K562 (cell line): ENCODE data around the gene PAQR4. TPM values are rescaled to one million over a fixed set of nuclear protein-coding genes. Genes with fewer than 3 reads are reported as not detected.

ENCODE experiments used
- ATAC-seq: fragments of 200-7000 bp; cut with Tn5 transposase; 3 replicates; pipeline ENCODE4 v1.9.1; 2020; ENCODE audit warnings: moderate library complexity
- BruUV-seq: library from RNA; stranded (reverse); fragments of 400-500 nt; replicated peaks from 2 replicates; lab custom pipeline; 2021; lab: Mats Ljungman, UMichigan
- CTCF ChIA-PET: fragments of 300-600 bp; formaldehyde crosslinking; extraction: SDS; loops from one replicate; lab custom pipeline; 2021; ENCODE audit warnings: low intra/inter-chr PET ratio; lab: Yijun Ruan, JAX
- POLR2A ChIA-PET: fragments of 300-600, 350-650 bp; sonication (Branson Sonifier 250); formaldehyde crosslinking; extraction: SDS; loops from one replicate; lab custom pipeline; 2021; ENCODE audit warnings: antibody characterized with exemption, inconsistent platforms; lab: Yijun Ruan, JAX
- DNase-seq, 4 experiments: peaks; one replicate each; pipeline versions ENCODE4 v3.0.0 to v3.0.0-alpha.2; 2011 to 2018; ENCODE audit warnings: low spot score in 3 of 4, mixed read lengths in 3 of 4; ENCODE audit errors: extremely low read depth in 1 of 4
- FAIRE-seq: peaks from 2 replicates; lab custom pipeline; 2011; peaks lifted over from hg19 to GRCh38; lab: Jason Lieb, UNC
- H2AFZ ChIP-seq: 2 replicates; pipeline ENCODE4 v1.6.0; 2011; ENCODE audit warnings: low read depth, low read length, control low read depth, inconsistent platforms
- H3K27ac ChIP-seq: fragments of 200-600 bp; 3 replicates; pipeline ENCODE4 v1.8.0; 2011; ENCODE audit warnings: low read depth, mild to moderate bottlenecking, control low read depth, inconsistent platforms, low read length, moderate library complexity, mixed read lengths; ENCODE audit errors: extremely low read depth
- H3K27me3 ChIP-seq, 2 experiments: fragments of 300-600 bp in 1 of 2; 2 replicates in 1 of 2; 3 replicates in 1 of 2; pipeline versions ENCODE4 v1.6.0 to v1.8.0; 2011; ENCODE audit warnings: inconsistent platforms in 2 of 2, low read length in 2 of 2, mild to moderate bottlenecking in 1 of 2, mixed read lengths in 1 of 2, moderate library complexity in 1 of 2; ENCODE audit not compliant: control insufficient read depth in 2 of 2, insufficient read depth in 2 of 2
- H3K36me3 ChIP-seq: fragments of 300-600 bp; 3 replicates; pipeline ENCODE4 v1.8.0; 2011; ENCODE audit warnings: mild to moderate bottlenecking, low read length, inconsistent platforms; ENCODE audit not compliant: control insufficient read depth, insufficient read depth
- H3K4me1 ChIP-seq, 2 experiments: fragments of 200-600 bp in 1 of 2; replicated peaks in 1 of 2; 2 replicates in 1 of 2; 3 replicates in 1 of 2; pipeline versions ENCODE4 v1.5.1 to v1.8.0; 2011; ENCODE audit warnings: inconsistent platforms in 2 of 2, low read length in 2 of 2, mild to moderate bottlenecking in 1 of 2, mixed read lengths in 1 of 2, moderate library complexity in 1 of 2; ENCODE audit not compliant: control insufficient read depth in 2 of 2, insufficient read depth in 2 of 2
- H3K4me2 ChIP-seq: 2 replicates; pipeline ENCODE4 v1.6.1; 2011; ENCODE audit warnings: low read length, control low read depth, inconsistent platforms, mixed read lengths; ENCODE audit not compliant: insufficient read depth
- H3K4me3 ChIP-seq: fragments of 200-600 bp; sonication (generic), shearing (Covaris generic); 2 replicates; pipeline ENCODE4 v1.5.1; 2016; ENCODE audit warnings: control low read depth, inconsistent platforms
- H3K79me2 ChIP-seq: fragments of 200-600 bp; 3 replicates; pipeline ENCODE4 v1.8.0; 2011; ENCODE audit warnings: low read length, inconsistent platforms; ENCODE audit not compliant: control insufficient read depth, insufficient read depth
- H3K9ac ChIP-seq, 2 experiments: 2 replicates each; pipeline versions ENCODE4 v1.6.0 to v1.6.1; 2011; ENCODE audit warnings: low read depth in 2 of 2, low read length in 2 of 2, control low read depth in 1 of 2, inconsistent platforms in 1 of 2, mild to moderate bottlenecking in 1 of 2, mixed read lengths in 1 of 2; ENCODE audit not compliant: insufficient read depth in 1 of 2
- H3K9me1 ChIP-seq: one replicate; pipeline ENCODE4 v1.6.0; 2011; ENCODE audit warnings: inconsistent platforms, mild to moderate bottlenecking, low read length, moderate library complexity; ENCODE audit not compliant: control insufficient read depth, insufficient read depth
- H3K9me3 ChIP-seq: replicated peaks from 2 replicates; pipeline ENCODE4 v1.5.1; 2011; ENCODE audit warnings: low read depth, low read length, inconsistent platforms; ENCODE audit not compliant: control insufficient read depth, insufficient read depth
- H4K20me1 ChIP-seq: replicated peaks from 2 replicates; pipeline ENCODE4 v1.6.1; 2011; ENCODE audit warnings: low read length, inconsistent platforms, mixed read lengths; ENCODE audit not compliant: control insufficient read depth, insufficient read depth
- ASH1L ChIP-seq: fragments of 450-650 bp; IDR thresholded peaks from 2 replicates; pipeline ENCODE4 v1.6.1; 2018; ENCODE audit warnings: borderline replicate concordance, mild to moderate bottlenecking, low read depth; ENCODE audit not compliant: partially characterized antibody
- C11orf30 ChIP-seq: fragments of 450-650 bp; IDR thresholded peaks from 2 replicates; pipeline ENCODE4 v1.6.1; 2016; ENCODE audit warnings: low read depth, mild to moderate bottlenecking
- COPS2 ChIP-seq: fragments of 450-650 bp; conservative IDR thresholded peaks from 2 replicates; pipeline ENCODE4 v1.6.1; 2016; ENCODE audit warnings: mild to moderate bottlenecking, moderate library complexity
- ELF1 ChIP-seq: fragments of 200-800 bp; sonication (Bioruptor generic); IDR thresholded peaks from 2 replicates; pipeline ENCODE4 v1.6.1; 2016; ENCODE audit warnings: missing genetic modification characterization, missing compliant biosample characterization
- FOXK2 ChIP-seq, 2 experiments: fragments of 450-650 bp; IDR thresholded peaks in 1 of 2; conservative IDR thresholded peaks in 1 of 2; 2 replicates each; pipeline ENCODE4 v1.6.1; 2016; ENCODE audit warnings: low read depth in 2 of 2, mild to moderate bottlenecking in 1 of 2
- IRF2 ChIP-seq: sonication (generic); formaldehyde crosslinking; IDR thresholded peaks from 2 replicates; pipeline ENCODE4 v1.8.1; 2022; ENCODE audit warnings: mild to moderate bottlenecking, missing genetic modification reagents
- MAFG ChIP-seq: fragments of 450-650 bp; conservative IDR thresholded peaks from 2 replicates; pipeline ENCODE4 v1.6.1; 2016; ENCODE audit warnings: missing genetic modification characterization, missing compliant biosample characterization
- MAFK ChIP-seq: IDR thresholded peaks from 2 replicates; pipeline ENCODE4 v1.6.1; 2011; ENCODE audit warnings: low read length, improper control_type of control experiment
- MEF2D ChIP-seq: conservative IDR thresholded peaks from 2 replicates; pipeline ENCODE4 v1.6.1; 2016; ENCODE audit warnings: low read depth, missing genetic modification characterization, missing compliant biosample characterization
- NFRKB ChIP-seq: fragments of 450-650 bp; IDR thresholded peaks from 2 replicates; pipeline ENCODE4 v1.6.1; 2016; ENCODE audit warnings: low read depth
- SRF ChIP-seq, 2 experiments: fragments of 250-450, 450-650 bp in 1 of 2; sonication (Bioruptor Pico) in 1 of 2; sonication (generic) in 1 of 2; formaldehyde crosslinking; IDR thresholded peaks; 2 replicates each; pipeline versions ENCODE4 v1.5.0 to v1.5.1; 2020 to 2022; ENCODE audit warnings: mild to moderate bottlenecking in 1 of 2, missing genetic modification reagents in 1 of 2
- TAL1 ChIP-seq: fragments of 450-650 bp; IDR thresholded peaks from 2 replicates; pipeline ENCODE4 v1.6.1; 2016; ENCODE audit warnings: mild to moderate bottlenecking
- TGIF2 ChIP-seq: sonication (generic); formaldehyde crosslinking; IDR thresholded peaks from 2 replicates; pipeline ENCODE4 v1.8.1; 2022; ENCODE audit warnings: mild to moderate bottlenecking, missing genetic modification reagents, moderate library complexity
- ZNF316 ChIP-seq: fragments of 450-650 bp; IDR thresholded peaks from 2 replicates; pipeline ENCODE4 v1.6.1; 2016
- ZNF445 ChIP-seq: fragments of 250-450 bp; sonication (Bioruptor Pico); IDR thresholded peaks from 2 replicates; pipeline ENCODE4 v1.4.0; 2020; ENCODE audit warnings: low read depth, mild to moderate bottlenecking, moderate library complexity
- ZNF551 ChIP-seq: fragments of 250-450 bp; sonication (Bioruptor Pico); IDR thresholded peaks from 2 replicates; pipeline ENCODE4 v1.5.0; 2021; ENCODE audit warnings: mild to moderate bottlenecking, moderate library complexity
- WGBS: fragments of 100-300 bp; shearing (Covaris generic); methylation state at CpG from one replicate; pipeline ENCODE4 v1.1.6; 2016; ENCODE audit warnings: low coverage, mixed read lengths; ENCODE audit not compliant: insufficient coverage; ENCODE audit errors: missing lambda C conversion rate; 5-methylcytosine and 5-hydroxymethylcytosine counted together
- in situ Hi-C: fragments of 300-500 bp; cut with MboI; formaldehyde crosslinking; loops from 4 replicates; pipeline ENCODE4 v1.15.0; 2018; ENCODE audit warnings: inconsistent platforms, mixed read lengths
- intact Hi-C: fragments of 100-400 bp; cut with micrococcal nuclease; formaldehyde crosslinking; loops from 2 replicates; pipeline ENCODE4 v1.14.2; 2022
- polyA plus RNA-seq, 8 experiments: library from polyadenylated mRNA; depleted of rRNA in 4 of 8; stranded (reverse) in 5 of 8; unstranded in 3 of 8; fragments of >200 nt; fragmentation: Nextera tagmentation in 2 of 8; fragmentation: Illumina TruSeq in 1 of 8; extraction: Ambion mirVana in 2 of 8; extraction: Trizol in 1 of 8; gene quantifications; 2 replicates each; pipeline versions ENCODE4 v1.2.1 to v1.2.3, GENCODE V29; 2011 to 2014; ENCODE audit warnings: inconsistent platforms in 1 of 8, missing spikeins in 1 of 8
- total RNA-seq, 7 experiments: library from RNA; depleted of rRNA in 6 of 7; stranded (reverse); fragments of >200 nt in 6 of 7; fragmentation: Illumina TruSeq in 2 of 7; extraction: Trizol in 2 of 7; gene quantifications; 2 replicates each; pipeline versions ENCODE4 v1.2.1 to v1.2.3, GENCODE V29; 2011 to 2021; ENCODE audit warnings: low replicate concordance in 1 of 7

Gene PAQR4
- total and polyA plus RNA-seq, 9 of the 15 experiments (the other 6 are each of a cell fraction or from before 2014, with no cell fraction given): 0.62 to 40.4 (median 19.5) TPM

DNA sequence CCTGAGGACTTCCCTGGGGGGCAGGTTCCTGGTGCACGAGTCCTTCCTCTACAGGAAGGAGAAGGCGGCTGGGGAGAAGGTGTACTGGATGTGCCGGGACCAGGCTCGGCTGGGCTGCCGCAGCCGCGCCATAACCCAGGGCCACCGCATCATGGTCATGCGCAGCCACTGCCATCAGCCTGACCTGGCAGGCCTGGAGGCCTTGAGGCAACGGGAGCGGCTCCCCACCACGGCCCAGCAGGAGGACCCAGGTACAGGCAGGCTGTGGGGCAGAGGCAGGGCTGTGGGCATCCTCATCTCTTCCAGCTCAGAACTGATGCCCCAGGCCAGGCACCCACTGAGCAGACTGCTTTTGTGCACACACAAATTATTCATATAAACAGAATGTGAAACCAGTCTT is 30.9 kb upstream of the PAQR4 start (continued):
- no peak for TF ChIP-seq ZNF445 (CRISPR knock-in tag)
- no peak for TF ChIP-seq NFRKB
- no peak for TF ChIP-seq MEF2D (tag)
- TF ChIP-seq COPS2: no peak
- TF ChIP-seq IRF2 (CRISPR knock-in tag): no peak
- no peak for TF ChIP-seq TGIF2 (CRISPR knock-in tag)
- TF ChIP-seq ELF1 (tag): no peak
- TF ChIP-seq FOXK2 (conservative IDR thresholded peaks at IDR 0.05 in 1 of 2, IDR thresholded peaks at IDR 0.05 in 1 of 2; ENCODE audit: low read depth in 2 of 2): no peak
- no peak for TF ChIP-seq ASH1L

DNA sequence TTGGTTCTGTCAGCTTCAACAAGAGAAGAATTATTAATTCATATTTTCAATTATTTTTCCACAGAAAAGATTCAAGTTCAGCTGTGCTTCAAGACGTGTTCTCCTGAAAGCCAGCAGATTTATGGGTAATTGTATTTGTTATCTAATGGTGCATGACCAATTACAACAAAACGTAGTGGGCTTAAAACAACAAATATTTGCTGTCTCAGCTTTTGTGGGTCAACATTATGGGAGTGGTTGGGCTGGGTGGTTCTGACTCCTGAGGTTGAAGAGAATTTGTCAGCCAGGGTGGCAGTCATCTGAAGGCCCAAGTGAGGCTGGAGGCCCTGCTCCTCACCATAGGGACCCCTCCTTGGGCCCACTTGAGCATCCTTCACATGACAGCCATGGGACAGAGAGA is 29.2 kb upstream of the PAQR4 start:
- TF ChIP-seq C11orf30 (peak; percentile 69), ZNF551 (CRISPR knock-in tag) (no peak), MAFK (peak; percentile 35; the same call in 1 of the 2 replicates), ZNF316 (peak; percentile 83), MAFG (tag) (peak; percentile 52), TAL1 (no peak), SRF (CRISPR knock-in tag; IDR thresholded peaks at IDR 0.05) (no peak)
- in situ Hi-C loops: no loop called here

More for the DNA sequence above, 29.2 kb upstream of the PAQR4 start:
- H3K4me3 ChIP-seq: no peak overlapping the region
- H2AFZ ChIP-seq: no peak overlapping the region
- no peak overlapping the region for H3K4me2 ChIP-seq
- POLR2A ChIA-PET: interaction anchor here (0.6 to 1.5 kb wide), 8 partner anchors 8 to 189 kb away, joined by 3 to 5 read pairs (median 3); partner anchors contain the start of gene KREMEN2
- H3K27me3 ChIP-seq: no peaks in the 10 kb centered on the region
- no peaks in the 10 kb centered on the region for H3K9me3 ChIP-seq
- intact Hi-C loops: no loop called here
- BruUV-seq: no TSS peak
- H3K9me1 ChIP-seq: no peaks in the 10 kb centered on the region
- no peak for FAIRE-seq
- H3K79me2 ChIP-seq: no peaks in the 10 kb centered on the region
- H3K9ac ChIP-seq: peak overlapping the region in 1 of 2 experiments; percentile 52; a peak in 1 of 4 replicates
- H4K20me1 ChIP-seq: no peaks in the 10 kb centered on the region
- no peak for DNase-seq
- peaks cover 50% of the 10 kb centered on the region; the same call in 2 of the 3 replicates for H3K36me3 ChIP-seq
- 50% methylated on average over 2 of the region's 2 CpGs for WGBS
- no peak overlapping the region for H3K27ac ChIP-seq
- ATAC-seq: no peak
- peaks cover 0 to 6% of the 10 kb centered on the region in 2 experiments; a peak in 2 of 5 replicates for H3K4me1 ChIP-seq
- CTCF ChIA-PET: no interaction called here
